Heart left ventricle (tissue), 13 donors: Measurements from ENCODE around the gene ATP2B1.

Source experiments
- CTCF ChIP-seq, 12 donors: fragments of 200-600 bp; sonication (generic) in 4 of 12; IDR thresholded peaks; one replicate each; pipeline versions ENCODE4 v1.5.0 to v1.8.0; 2018 to 2022; ENCODE audit warnings: antibody characterized with exemption in 12 of 12, mild to moderate bottlenecking in 5 of 12
- POLR2A ChIP-seq, 2 donors: fragments of 450-650 bp; IDR thresholded peaks; one replicate each; pipeline ENCODE4 v1.6.1; 2017; ENCODE audit warnings: antibody characterized with exemption in 2 of 2, mild to moderate bottlenecking in 2 of 2, moderate library complexity in 2 of 2
- donor health status: ischemic (EF 13 %, LVEDD 7.1; RV severe dilation, severe dysfunction).
- donor health status: DM: no; HTN: yes; CAD: no.
- donor health status: DM: no; HTN: no; CAD: no.
- donor health status: ischemic (EF 25% LVEDD 6.9; RV normal size, moderate dysfunction).
- donor health status: ischemic (EF 25% LVEDD 5.7; RV mildly dilated, moderate dysfunction).
- donor health status: ischemic (EF 35%, LVEDD 5.7; RV mildly dilated, moderate dysfunction).
- donor health status: nonischemic (EF 11% LVEDD 7.7; RV severe dilation, severe dysfunction).
- donor health status: DM: yes; HTN: yes; CAD: no.
- donor health status: PGD.
- donor health status: ischemic (EF 29% LVEDD 5.4; RV normal size, mild dysfunction).
- donor health status: nonischemic (EF 23%, LVEDD 6.1; RV moderate dilation, normal function).

GRCh38 chr12:89663577-89664357 lies 44.9 kb downstream of the ATP2B1 start:
- TF ChIP-seq CTCF (IDR thresholded peaks at IDR 0.05) (no peak), POLR2A (IDR thresholded peaks at IDR 0.05) (no peak)
